ENCODE data around the gene RBCK1.

RBCK1 gene

DNA sequence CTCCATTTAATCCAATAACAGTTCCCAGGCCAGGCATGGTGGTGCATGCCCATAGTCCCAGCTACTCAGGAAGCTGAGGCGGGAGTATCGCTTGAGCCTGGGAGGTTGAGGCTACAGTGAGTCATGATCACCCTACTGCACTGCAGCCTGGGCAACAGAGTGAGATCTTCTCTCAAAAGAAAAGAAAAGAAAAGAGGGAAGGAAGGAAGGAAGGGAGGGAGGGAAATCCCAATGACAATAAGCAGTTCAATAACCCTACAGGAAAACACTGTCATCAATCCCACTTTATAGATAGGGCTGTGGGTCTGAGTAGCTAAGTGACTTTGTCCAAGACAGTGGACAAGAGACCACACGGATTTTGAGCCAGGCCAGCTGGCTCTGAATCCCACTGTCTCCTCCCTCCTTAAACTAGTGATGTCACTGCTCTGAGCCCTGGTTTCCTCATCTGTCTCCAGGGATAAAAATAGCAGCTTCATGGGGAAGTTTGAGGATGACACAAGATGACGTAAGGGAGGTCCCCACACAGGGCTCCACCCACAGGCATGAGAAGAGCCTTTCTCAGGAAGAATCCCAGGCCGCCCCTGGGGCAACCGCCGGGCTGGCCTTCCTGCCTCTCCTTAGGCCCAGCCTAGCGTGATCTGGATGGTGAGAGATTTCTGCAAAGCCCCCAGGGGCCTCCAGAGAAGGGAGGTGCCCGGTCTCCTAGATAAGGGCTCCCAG, 34.8 kb upstream of the RBCK1 start:
- TF ChIP-seq, protein P1, sequence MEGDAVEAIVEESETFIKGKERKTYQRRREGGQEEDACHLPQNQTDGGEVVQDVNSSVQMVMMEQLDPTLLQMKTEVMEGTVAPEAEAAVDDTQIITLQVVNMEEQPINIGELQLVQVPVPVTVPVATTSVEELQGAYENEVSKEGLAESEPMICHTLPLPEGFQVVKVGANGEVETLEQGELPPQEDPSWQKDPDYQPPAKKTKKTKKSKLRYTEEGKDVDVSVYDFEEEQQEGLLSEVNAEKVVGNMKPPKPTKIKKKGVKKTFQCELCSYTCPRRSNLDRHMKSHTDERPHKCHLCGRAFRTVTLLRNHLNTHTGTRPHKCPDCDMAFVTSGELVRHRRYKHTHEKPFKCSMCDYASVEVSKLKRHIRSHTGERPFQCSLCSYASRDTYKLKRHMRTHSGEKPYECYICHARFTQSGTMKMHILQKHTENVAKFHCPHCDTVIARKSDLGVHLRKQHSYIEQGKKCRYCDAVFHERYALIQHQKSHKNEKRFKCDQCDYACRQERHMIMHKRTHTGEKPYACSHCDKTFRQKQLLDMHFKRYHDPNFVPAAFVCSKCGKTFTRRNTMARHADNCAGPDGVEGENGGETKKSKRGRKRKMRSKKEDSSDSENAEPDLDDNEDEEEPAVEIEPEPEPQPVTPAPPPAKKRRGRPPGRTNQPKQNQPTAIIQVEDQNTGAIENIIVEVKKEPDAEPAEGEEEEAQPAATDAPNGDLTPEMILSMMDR (IDR thresholded peaks at IDR 0.05): no peak

DNA sequence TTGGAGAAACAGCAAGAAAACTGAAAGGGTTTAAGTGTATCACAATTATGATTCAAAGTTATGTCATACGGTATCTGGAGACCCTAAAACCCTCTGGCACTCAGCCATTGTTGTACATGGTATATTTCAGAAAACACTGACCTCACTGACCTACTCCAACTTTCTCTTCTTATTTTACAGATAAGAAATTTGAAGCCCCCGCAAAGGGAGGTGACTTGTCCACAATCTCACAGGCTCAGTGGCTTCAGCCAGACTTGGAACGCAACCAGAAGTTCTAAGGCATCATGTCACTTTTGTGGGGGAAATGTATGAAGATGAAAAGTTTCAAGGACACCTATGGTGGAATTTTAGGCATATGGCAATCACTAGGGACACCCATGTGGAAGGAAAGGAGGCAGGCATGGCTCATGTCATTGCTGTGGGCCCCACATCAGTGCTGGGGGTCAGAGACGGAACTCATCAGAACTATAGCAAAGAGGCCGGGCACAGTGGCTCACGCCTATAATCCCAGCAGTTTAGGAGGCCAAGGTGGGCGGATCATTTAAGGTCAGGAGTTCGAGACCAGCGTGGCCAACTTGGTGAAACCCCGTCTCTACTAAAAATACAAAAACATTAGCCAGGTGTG, 32.7 kb upstream of the RBCK1 start:
- TF ChIP-seq, protein P1 (IDR thresholded peaks at IDR 0.05): no peak

DNA sequence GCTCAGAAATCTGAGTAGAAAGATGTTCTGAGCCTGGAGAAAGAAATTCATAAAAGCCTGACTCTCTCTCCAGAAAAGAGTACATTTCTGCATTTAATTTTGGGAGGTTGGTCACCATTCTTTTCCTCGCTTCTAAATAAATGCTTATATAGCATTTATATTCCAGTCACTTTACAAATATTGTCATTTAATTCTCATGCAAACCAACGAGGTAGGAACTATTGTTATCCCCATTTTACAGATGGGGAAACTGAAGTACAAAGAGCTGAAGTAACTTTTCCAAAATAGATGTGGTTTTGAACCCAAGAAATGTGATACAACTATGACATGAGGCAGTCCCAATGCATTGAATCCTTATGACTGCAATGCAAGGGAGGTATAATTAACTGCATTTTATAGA, 32.0 kb upstream of the RBCK1 start:
- TF ChIP-seq, protein P1 (IDR thresholded peaks at IDR 0.05): no peak

DNA sequence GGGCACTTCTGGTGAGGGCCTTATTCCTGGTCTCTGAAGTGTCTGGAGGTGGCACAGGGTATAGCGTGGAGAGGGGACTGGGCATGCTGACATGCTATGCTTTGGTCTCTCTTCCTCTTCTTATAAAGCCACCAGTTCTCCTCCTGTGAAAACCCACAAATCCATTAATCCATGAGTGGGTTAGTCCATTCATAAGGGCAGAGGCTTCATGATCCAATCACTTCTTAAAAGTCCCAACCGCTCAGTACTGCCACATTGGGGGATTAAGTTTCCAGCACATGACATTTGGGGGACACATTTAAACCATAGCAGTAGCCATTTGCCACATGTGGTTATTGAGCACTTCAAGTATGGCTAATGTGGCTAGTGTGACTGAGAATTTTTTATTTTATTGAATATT, 31.3 kb upstream of the RBCK1 start:
- TF ChIP-seq, protein P1 (IDR thresholded peaks at IDR 0.05): no peak

DNA sequence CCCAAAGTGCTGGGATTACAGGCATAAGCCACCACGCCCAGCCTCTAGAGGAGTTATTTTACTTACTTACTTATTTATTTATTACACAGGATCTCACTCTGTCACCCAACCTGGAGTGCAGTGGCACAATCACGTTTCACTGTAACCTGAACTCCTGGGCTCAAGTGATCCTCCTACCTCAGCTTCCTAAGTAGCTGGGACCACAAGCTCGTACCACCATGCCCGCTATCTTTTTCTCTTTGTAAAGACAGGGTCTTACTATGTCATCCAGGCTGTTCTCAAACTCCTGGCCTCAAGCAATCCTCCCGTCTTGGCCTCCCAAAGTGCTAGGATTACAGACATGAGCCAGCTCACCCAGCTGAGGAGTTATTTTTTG, 29.1 kb upstream of the RBCK1 start:
- TF ChIP-seq, protein P1 (IDR thresholded peaks at IDR 0.05): no peak

DNA sequence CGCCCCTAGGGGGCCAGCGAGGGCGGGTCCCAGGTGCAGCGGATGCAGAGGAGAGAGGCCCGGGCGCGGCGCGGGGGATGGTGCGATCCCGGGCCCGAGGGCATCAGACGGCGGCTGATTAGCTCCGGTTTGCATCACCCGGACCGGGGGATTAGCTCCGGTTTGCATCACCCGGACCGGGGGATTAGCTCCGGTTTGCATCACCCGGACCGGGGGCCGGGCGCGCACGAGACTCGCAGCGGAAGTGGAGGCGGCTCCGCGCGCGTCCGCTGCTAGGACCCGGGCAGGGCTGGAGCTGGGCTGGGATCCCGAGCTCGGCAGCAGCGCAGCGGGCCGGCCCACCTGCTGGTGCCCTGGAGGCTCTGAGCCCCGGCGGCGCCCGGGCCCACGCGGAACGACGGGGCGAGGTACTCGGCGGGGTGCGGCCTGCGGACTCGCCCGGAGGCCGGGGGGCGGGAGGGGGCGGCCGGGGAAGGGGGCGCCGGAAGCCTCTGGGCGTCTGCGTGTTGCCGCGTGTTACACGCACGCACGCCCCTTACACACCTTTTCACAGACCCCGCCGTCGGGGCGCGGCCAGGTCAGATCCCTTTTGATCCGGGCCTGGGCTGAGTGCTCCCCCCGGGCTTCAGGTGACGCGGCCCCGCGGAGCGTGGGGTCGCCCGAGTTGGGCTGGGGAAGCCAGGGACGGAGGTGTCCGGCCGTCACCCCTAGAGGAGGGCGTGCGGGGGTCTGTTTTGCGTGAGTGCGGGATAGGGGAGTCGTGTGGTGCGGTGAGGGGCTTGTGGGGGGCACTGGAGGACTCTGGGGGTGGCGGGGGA, 27.1 kb upstream of the RBCK1 start:
- TF ChIP-seq, protein P1 (IDR thresholded peaks at IDR 0.05): no peak

DNA sequence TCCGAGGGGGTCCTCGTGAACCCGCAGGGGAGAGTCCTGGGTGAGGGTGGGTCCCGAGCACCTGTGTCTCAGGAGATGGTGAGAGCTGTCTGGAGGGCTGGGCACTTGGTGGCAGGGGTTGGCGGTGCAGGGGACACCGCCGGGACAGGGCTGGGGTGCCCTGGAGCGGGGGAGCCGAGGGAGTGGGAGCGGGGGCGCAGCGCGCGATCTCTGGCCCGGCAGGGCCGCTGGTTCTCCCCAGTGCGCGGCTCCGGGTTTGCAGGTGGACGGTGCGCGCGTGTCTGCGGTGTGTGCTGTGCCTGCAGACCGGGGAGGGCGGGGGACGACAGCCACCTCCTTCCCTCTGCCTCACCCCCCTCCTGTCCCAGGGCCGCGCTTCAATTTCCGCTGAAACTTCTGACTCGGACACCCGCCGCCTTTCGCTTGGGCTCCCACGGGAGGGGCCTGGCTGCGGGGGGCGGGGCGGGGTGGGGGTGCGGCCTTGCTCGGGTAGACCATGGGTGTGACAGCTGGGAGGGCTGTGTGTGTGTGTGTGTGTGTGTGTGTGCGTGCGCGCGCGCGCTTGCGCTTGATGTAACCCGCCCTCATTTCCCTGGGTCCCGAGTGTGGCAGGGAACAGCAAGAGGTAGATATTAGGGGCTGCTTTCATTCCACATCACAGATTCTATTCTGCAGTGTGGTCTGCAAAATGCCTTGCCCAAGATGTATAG, 26.4 kb upstream of the RBCK1 start:
- TF ChIP-seq, protein P1 (IDR thresholded peaks at IDR 0.05): no peak
